ENCODE data around the gene DYNC2I2.

- no peak for TF ChIP-seq EZH2 (IDR thresholded peaks at IDR 0.05; ENCODE audit: borderline replicate concordance, control insufficient read depth, low read depth, low read length)
- TF ChIP-seq IKZF1 (conservative IDR thresholded peaks at IDR 0.05), result no peak
- no peak for TF ChIP-seq ZBED1 (IDR thresholded peaks at IDR 0.05; ENCODE audit: borderline replicate concordance)
These were observed 18.7 kb upstream of the DYNC2I2 start for GRCh38 chr9:128675382-128675781.

All from GM12878 (cell line).